Loucy (cell line): ENCODE measurements around the gene LY6G5B.

Experiments used
- H2AFZ ChIP-seq: fragments of 200-600 bp; sonication (generic); 2 replicates; pipeline ENCODE4 v1.6.0; 2016; ENCODE audit warnings: antibody characterized with exemption, mild to moderate bottlenecking, low read length, moderate library complexity
- H3F3A ChIP-seq: fragments of 200-600 bp; 2 replicates; pipeline ENCODE4 v1.6.0; 2016; ENCODE audit warnings: antibody characterized with exemption, low read depth, mild to moderate bottlenecking
- H3K27me3 ChIP-seq: fragments of 200-600 bp; sonication (generic); 2 replicates; pipeline ENCODE4 v1.6.1; 2014; ENCODE audit warnings: low read length, mild to moderate bottlenecking; ENCODE audit not compliant: insufficient read depth, poor library complexity, severe bottlenecking
- H3K36me3 ChIP-seq: fragments of 200-600 bp; sonication (generic); 2 replicates; pipeline ENCODE4 v1.6.1; 2016; ENCODE audit warnings: low read length; ENCODE audit not compliant: insufficient read depth
- H3K4me1 ChIP-seq: fragments of 200-600 bp; sonication (generic); 2 replicates; pipeline ENCODE4 v1.5.1; 2014; ENCODE audit warnings: low read length, mild to moderate bottlenecking; ENCODE audit not compliant: insufficient read depth, poor library complexity, severe bottlenecking
- H3K4me2 ChIP-seq: fragments of 200-600 bp; sonication (generic); 2 replicates; pipeline ENCODE4 v1.6.0; 2014; ENCODE audit warnings: antibody characterized with exemption, low read length, low read depth, mild to moderate bottlenecking; ENCODE audit not compliant: poor library complexity, severe bottlenecking
- H3K4me3 ChIP-seq: fragments of 200-600 bp; sonication (generic); 2 replicates; pipeline ENCODE4 v1.5.1; 2014; ENCODE audit warnings: low read length, mild to moderate bottlenecking, mixed read lengths; ENCODE audit not compliant: poor library complexity, severe bottlenecking
- H3K79me2 ChIP-seq: fragments of 200-600 bp; sonication (generic); 2 replicates; pipeline ENCODE4 v1.6.1; 2014; ENCODE audit warnings: low read length; ENCODE audit not compliant: insufficient read depth
- H3K9ac ChIP-seq: fragments of 200-600 bp; sonication (generic); 2 replicates; pipeline ENCODE4 v1.6.0; 2014; ENCODE audit warnings: mild to moderate bottlenecking, low read depth, low read length, moderate library complexity; ENCODE audit not compliant: poor library complexity, severe bottlenecking
- H3K9me2 ChIP-seq: fragments of 200-600 bp; sonication (generic); replicated peaks from 2 replicates; pipeline ENCODE4 v1.6.1; 2016; ENCODE audit warnings: low read depth, low read length, mixed read lengths
- H3K9me3 ChIP-seq: fragments of 200-600 bp; sonication (generic); 2 replicates; pipeline ENCODE4 v1.6.1; 2014; ENCODE audit warnings: mild to moderate bottlenecking, antibody characterized with exemption, low read length, low read depth; ENCODE audit not compliant: insufficient read depth
- H4K20me1 ChIP-seq: fragments of 200-600 bp; sonication (generic); 2 replicates; pipeline ENCODE4 v1.6.0; 2014; ENCODE audit warnings: antibody characterized with exemption, low read length, mild to moderate bottlenecking; ENCODE audit not compliant: insufficient read depth, poor library complexity, severe bottlenecking
- CTCF ChIP-seq: fragments of 200-600 bp; sonication (generic); conservative IDR thresholded peaks from 2 replicates; pipeline ENCODE4 v1.5.1; 2014; ENCODE audit warnings: mild to moderate bottlenecking, antibody characterized with exemption, low read length
- EZH2phosphoT487 ChIP-seq: fragments of 200-600 bp; IDR thresholded peaks from 2 replicates; pipeline ENCODE4 v1.6.1; 2018; ENCODE audit warnings: antibody characterized with exemption, mild to moderate bottlenecking, moderate library complexity, borderline replicate concordance

LY6G5B gene

GRCh38 chr6:31658983-31659648 is 10.7 kb upstream of the LY6G5B start:
- Histone ChIP-seq H3K9me3 (no peaks in the 10 kb centered on the region), H3K36me3 (no peaks in the 10 kb centered on the region), H3K79me2 (peaks cover 49% of the 10 kb centered on the region), H4K20me1 (peaks cover 10% of the 10 kb centered on the region), H3K9me2 (no peaks in the 10 kb centered on the region), H3F3A (0 out of 2 replicates have a peak, but pooled peaks cover 4% of the 10 kb centered on the region), H2AFZ (no peak overlapping the region), H3K9ac (peak overlapping the region; percentile 88), H3K27me3 (no peaks in the 10 kb centered on the region), H3K4me1 (peaks cover 49% of the 10 kb centered on the region), H3K4me2 (peak overlapping the region; percentile 93), H3K4me3 (peak overlapping the region; percentile 92)
- TF ChIP-seq EZH2phosphoT487, result no peak
- no peak for TF ChIP-seq CTCF

DNA sequence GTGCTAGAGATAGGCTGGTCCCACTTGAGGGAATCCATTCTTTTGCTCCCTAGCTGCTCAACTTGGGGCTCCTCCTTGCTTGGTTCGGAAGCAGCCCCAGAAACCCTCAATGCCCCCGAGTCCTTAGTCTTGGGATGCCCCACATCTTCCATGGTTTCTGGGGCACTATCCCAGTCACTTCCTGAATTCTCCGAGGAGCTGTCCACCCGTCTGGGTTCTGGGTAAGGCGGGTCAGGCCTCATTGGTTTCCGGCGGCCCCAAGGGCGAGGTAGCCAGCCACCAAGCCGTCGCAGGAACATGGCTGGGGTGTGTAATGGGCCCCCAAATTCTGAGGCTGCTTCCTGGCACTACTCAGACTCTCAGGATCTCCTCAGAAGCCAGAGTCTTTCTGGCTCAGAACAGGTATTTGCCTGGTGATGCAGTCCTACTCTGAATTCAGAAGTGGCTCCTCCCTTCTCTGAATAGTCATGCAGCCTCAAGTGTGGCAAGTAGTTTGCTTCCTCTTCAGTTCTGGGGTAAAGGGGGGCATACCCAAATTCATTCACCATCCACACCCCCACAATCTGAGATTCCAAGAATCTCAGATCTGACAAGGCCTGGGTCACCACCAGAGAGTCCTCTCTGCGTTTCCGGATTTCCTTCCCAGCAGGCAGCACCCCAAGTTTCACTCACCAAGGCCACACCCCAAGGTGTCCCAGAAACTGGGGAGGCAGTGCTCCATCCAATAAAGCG is 10.0 kb upstream of the LY6G5B start:
- TF ChIP-seq CTCF (no peak), EZH2phosphoT487 (no peak)

GRCh38 chr6:31660381-31661261 is 9.2 kb upstream of the LY6G5B start, which contains the start of gene C6orf47:
TSS of gene C6orf47 (minus strand) at chr6:31660778. CDS start at chr6:31659947, 831 bp downstream.
- TF ChIP-seq EZH2phosphoT487 (no peak), CTCF (no peak)
- H2AFZ ChIP-seq, result peak within 1 kb of the TSS; percentile 50; the same call in 1 of the 2 replicates
- no peaks in the 10 kb centered on the region for H3K27me3 ChIP-seq
- H3K9ac ChIP-seq, result peak within 1 kb of the TSS; percentile 88
- no peaks in the 10 kb centered on the region for H3K9me2 ChIP-seq
- no peaks in the 10 kb centered on the region for H3F3A ChIP-seq
- H3K4me1 ChIP-seq, result peaks cover 51% of the 10 kb centered on the region
- peak within 1 kb of the TSS; percentile 92 for H3K4me3 ChIP-seq
- peak within 1 kb of the TSS; percentile 93 for H3K4me2 ChIP-seq
- peaks cover 56% of the 10 kb centered on the region for H3K79me2 ChIP-seq
- no peaks in the 10 kb centered on the region for H3K9me3 ChIP-seq
- H3K36me3 ChIP-seq, result no peaks in the 10 kb centered on the region
- H4K20me1 ChIP-seq, result peaks cover 10% of the 10 kb centered on the region

More for the DNA sequence above, 10.0 kb upstream of the LY6G5B start:
- H3K4me1 ChIP-seq, result peaks cover 51% of the 10 kb centered on the region
- no peaks in the 10 kb centered on the region for H3F3A ChIP-seq
- peak overlapping the region; percentile 93 for H3K4me2 ChIP-seq
- peaks cover 10% of the 10 kb centered on the region for H4K20me1 ChIP-seq
- H3K4me3 ChIP-seq, result peak overlapping the region; percentile 92
- H3K36me3 ChIP-seq, result no peaks in the 10 kb centered on the region
- no peaks in the 10 kb centered on the region for H3K27me3 ChIP-seq
- H2AFZ ChIP-seq, result no peak overlapping the region
- H3K79me2 ChIP-seq, result peaks cover 56% of the 10 kb centered on the region
- H3K9me3 ChIP-seq, result no peaks in the 10 kb centered on the region
- peak overlapping the region; percentile 88 for H3K9ac ChIP-seq
- no peaks in the 10 kb centered on the region for H3K9me2 ChIP-seq
